ENCODE measurements around the gene LMCD1.

Gene LMCD1

DNA sequence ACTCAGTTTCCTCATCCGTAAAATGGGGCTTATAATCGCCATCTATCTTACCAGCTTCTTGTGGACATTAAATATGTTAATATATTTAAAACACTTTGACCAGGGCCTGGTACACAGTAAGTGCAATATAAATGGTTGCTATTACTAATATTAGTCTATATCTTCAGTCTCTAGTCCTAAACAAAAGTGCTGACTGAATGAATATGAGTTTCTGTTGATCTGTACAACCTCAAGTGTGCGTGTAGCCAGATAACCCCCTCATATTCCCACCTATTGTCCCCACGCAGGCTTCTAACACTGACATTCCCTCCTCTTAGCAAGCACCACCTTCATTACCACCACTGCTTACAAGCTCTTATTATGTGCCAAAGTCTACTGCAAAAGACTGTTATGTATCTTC, 27.6 kb upstream of the LMCD1 start:
- H3K4me1 ChIP-seq (ENCODE audit: insufficient read depth, low read length, severe bottlenecking) = no peaks in the 10 kb centered on the region
- no peak overlapping the region for H3K4me2 ChIP-seq (ENCODE audit: low read length)
- TF ChIP-seq, protein P1, sequence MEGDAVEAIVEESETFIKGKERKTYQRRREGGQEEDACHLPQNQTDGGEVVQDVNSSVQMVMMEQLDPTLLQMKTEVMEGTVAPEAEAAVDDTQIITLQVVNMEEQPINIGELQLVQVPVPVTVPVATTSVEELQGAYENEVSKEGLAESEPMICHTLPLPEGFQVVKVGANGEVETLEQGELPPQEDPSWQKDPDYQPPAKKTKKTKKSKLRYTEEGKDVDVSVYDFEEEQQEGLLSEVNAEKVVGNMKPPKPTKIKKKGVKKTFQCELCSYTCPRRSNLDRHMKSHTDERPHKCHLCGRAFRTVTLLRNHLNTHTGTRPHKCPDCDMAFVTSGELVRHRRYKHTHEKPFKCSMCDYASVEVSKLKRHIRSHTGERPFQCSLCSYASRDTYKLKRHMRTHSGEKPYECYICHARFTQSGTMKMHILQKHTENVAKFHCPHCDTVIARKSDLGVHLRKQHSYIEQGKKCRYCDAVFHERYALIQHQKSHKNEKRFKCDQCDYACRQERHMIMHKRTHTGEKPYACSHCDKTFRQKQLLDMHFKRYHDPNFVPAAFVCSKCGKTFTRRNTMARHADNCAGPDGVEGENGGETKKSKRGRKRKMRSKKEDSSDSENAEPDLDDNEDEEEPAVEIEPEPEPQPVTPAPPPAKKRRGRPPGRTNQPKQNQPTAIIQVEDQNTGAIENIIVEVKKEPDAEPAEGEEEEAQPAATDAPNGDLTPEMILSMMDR (IDR thresholded peaks at IDR 0.05; ENCODE audit: low read length) = no peak
- H3K27ac ChIP-seq (ENCODE audit: low read depth, low read length, poor library complexity, severe bottlenecking) = no peak overlapping the region
- no peaks in the 10 kb centered on the region for H3K79me2 ChIP-seq (ENCODE audit: insufficient read depth, low read length)
- no peak overlapping the region for H3K4me3 ChIP-seq (ENCODE audit: low read depth, low read length, poor library complexity, severe bottlenecking)
- H3F3A ChIP-seq (ENCODE audit: insufficient read depth, low read length) = no peaks in the 10 kb centered on the region
- no peaks in the 10 kb centered on the region for H4K20me1 ChIP-seq (ENCODE audit: insufficient read depth, low read length)
- no peaks in the 10 kb centered on the region for H3K9me2 ChIP-seq (ENCODE audit: low read depth, low read length)
- no peak overlapping the region for H3K9ac ChIP-seq (ENCODE audit: low read length)
- no peaks in the 10 kb centered on the region for H3K9me3 ChIP-seq (ENCODE audit: low read length)
- no peaks in the 10 kb centered on the region for H3K27me3 ChIP-seq (ENCODE audit: insufficient read depth, low read length)
- no peaks in the 10 kb centered on the region; the same call in 1 of the 2 replicates for H3K36me3 ChIP-seq (ENCODE audit: insufficient read depth, low read length)
- no peak overlapping the region for H2AFZ ChIP-seq (ENCODE audit: low read length)

DNA sequence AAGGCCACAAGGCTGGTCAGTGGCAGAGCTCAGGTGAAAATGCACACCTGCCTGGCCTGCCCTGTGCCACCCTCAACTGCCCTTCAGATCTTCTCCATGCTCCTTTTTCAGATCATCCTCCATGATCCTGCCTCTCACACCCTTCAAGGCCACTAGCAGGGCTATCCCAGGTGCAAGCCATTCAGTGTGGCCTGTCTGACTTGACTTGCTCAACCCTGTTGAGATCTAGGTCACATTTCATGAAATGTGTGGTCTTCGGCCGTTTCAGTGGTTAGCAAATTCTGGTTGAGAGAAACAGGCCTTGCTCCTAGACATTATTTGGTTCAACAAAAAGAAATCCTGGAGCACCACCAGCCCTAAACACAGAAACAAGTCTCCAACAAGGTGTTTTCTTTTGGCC, 26.6 kb upstream of the LMCD1 start:
- H3F3A ChIP-seq (ENCODE audit: insufficient read depth, low read length) = no peaks in the 10 kb centered on the region
- H3K4me3 ChIP-seq (ENCODE audit: low read depth, low read length, poor library complexity, severe bottlenecking) = no peak overlapping the region
- no peak overlapping the region for H3K4me2 ChIP-seq (ENCODE audit: low read length)
- no peaks in the 10 kb centered on the region for H3K79me2 ChIP-seq (ENCODE audit: insufficient read depth, low read length)
- no peaks in the 10 kb centered on the region for H3K9me2 ChIP-seq (ENCODE audit: low read depth, low read length)
- no peak overlapping the region for H3K27ac ChIP-seq (ENCODE audit: low read depth, low read length, poor library complexity, severe bottlenecking)
- H3K27me3 ChIP-seq (ENCODE audit: insufficient read depth, low read length) = no peaks in the 10 kb centered on the region
- no peaks in the 10 kb centered on the region for H4K20me1 ChIP-seq (ENCODE audit: insufficient read depth, low read length)
- no peaks in the 10 kb centered on the region; the same call in 1 of the 2 replicates for H3K36me3 ChIP-seq (ENCODE audit: insufficient read depth, low read length)
- no peak overlapping the region for H2AFZ ChIP-seq (ENCODE audit: low read length)
- H3K9ac ChIP-seq (ENCODE audit: low read length) = no peak overlapping the region
- TF ChIP-seq, protein P1 (IDR thresholded peaks at IDR 0.05; ENCODE audit: low read length) = no peak
- no peaks in the 10 kb centered on the region for H3K4me1 ChIP-seq (ENCODE audit: insufficient read depth, low read length, severe bottlenecking)
- no peaks in the 10 kb centered on the region for H3K9me3 ChIP-seq (ENCODE audit: low read length)

DNA sequence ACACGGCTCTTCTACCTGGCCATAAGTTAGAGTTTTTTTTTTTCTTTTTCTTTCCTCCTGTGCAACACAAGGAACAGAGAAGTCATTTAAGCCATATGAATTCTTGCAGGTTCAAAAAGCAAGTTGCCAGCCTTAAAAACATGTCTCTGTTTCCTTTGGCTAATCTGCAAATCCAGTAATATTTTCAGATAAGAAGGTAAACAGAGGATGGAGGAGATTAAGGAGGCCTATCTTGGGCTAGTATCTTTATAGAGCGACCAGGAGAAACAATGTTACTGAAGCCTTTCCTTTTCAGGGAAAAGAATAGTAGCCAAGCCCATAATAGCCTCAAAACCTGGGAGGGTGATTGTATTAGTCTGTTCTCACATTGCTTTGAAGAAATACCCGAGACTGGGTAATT, 20.9 kb upstream of the LMCD1 start:
- H3K27ac ChIP-seq (ENCODE audit: low read depth, low read length, poor library complexity, severe bottlenecking) = no peak overlapping the region
- H4K20me1 ChIP-seq (ENCODE audit: insufficient read depth, low read length) = no peaks in the 10 kb centered on the region
- no peak overlapping the region for H3K4me3 ChIP-seq (ENCODE audit: low read depth, low read length, poor library complexity, severe bottlenecking)
- no peaks in the 10 kb centered on the region for H3K9me3 ChIP-seq (ENCODE audit: low read length)
- H2AFZ ChIP-seq (ENCODE audit: low read length) = no peak overlapping the region
- H3K4me1 ChIP-seq (ENCODE audit: insufficient read depth, low read length, severe bottlenecking) = no peaks in the 10 kb centered on the region
- H3K27me3 ChIP-seq (ENCODE audit: insufficient read depth, low read length) = no peaks in the 10 kb centered on the region
- TF ChIP-seq EZH2 (IDR thresholded peaks at IDR 0.05; ENCODE audit: borderline replicate concordance, low read length) = no peak
- TF ChIP-seq, protein P1 (IDR thresholded peaks at IDR 0.05; ENCODE audit: low read length) = no peak
- H3K79me2 ChIP-seq (ENCODE audit: insufficient read depth, low read length) = no peaks in the 10 kb centered on the region
- no peak overlapping the region for H3K9ac ChIP-seq (ENCODE audit: low read length)
- no peaks in the 10 kb centered on the region for H3K9me2 ChIP-seq (ENCODE audit: low read depth, low read length)
- H3F3A ChIP-seq (ENCODE audit: insufficient read depth, low read length) = no peaks in the 10 kb centered on the region
- H3K4me2 ChIP-seq (ENCODE audit: low read length) = no peak overlapping the region
- no peaks in the 10 kb centered on the region; the same call in 1 of the 2 replicates for H3K36me3 ChIP-seq (ENCODE audit: insufficient read depth, low read length)
